ENCODE measurements around the gene RNF148.
"Not testable (repeated sequence)": the region's sequence is repeated elsewhere in the genome, so short reads cannot be mapped to it uniquely, and the experiment has no call there.

The RNF148 gene

DNA sequence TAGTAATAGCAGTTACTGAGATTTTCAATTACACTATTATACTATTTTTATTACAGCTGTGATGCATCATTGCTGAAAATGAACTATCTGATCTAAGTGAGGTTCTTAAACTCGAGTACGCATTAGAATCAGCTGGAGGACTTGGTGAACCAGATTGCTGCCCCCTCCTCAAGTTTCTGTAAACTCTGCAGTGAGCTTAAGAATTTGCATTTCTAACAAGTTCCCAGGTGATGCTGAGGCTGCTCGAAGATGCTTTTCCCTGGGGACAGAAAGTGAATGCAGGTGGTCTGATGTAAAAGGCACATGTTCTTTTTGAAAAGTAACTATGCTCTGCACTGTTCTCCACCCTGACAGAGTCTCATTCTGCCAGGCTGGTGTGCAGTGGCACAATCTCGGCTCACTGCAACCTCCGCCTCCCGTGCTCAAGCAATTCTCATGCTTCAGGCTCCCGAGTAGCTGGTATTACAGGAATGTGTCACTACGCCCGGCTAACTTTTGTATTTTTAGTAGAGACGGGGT lies 16.3 kb downstream of the RNF148 start:
- DNase-seq (ENCODE audit: low read depth): no peak
- TF ChIP-seq, protein P1, sequence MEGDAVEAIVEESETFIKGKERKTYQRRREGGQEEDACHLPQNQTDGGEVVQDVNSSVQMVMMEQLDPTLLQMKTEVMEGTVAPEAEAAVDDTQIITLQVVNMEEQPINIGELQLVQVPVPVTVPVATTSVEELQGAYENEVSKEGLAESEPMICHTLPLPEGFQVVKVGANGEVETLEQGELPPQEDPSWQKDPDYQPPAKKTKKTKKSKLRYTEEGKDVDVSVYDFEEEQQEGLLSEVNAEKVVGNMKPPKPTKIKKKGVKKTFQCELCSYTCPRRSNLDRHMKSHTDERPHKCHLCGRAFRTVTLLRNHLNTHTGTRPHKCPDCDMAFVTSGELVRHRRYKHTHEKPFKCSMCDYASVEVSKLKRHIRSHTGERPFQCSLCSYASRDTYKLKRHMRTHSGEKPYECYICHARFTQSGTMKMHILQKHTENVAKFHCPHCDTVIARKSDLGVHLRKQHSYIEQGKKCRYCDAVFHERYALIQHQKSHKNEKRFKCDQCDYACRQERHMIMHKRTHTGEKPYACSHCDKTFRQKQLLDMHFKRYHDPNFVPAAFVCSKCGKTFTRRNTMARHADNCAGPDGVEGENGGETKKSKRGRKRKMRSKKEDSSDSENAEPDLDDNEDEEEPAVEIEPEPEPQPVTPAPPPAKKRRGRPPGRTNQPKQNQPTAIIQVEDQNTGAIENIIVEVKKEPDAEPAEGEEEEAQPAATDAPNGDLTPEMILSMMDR (IDR thresholded peaks at IDR 0.05; ENCODE audit: control insufficient read depth, insufficient read depth, low read depth, low read length, missing control alignments): no peak
- H3K4me3 ChIP-seq (ENCODE audit: control insufficient read depth, low read depth, low read length): no peak overlapping the region

DNA sequence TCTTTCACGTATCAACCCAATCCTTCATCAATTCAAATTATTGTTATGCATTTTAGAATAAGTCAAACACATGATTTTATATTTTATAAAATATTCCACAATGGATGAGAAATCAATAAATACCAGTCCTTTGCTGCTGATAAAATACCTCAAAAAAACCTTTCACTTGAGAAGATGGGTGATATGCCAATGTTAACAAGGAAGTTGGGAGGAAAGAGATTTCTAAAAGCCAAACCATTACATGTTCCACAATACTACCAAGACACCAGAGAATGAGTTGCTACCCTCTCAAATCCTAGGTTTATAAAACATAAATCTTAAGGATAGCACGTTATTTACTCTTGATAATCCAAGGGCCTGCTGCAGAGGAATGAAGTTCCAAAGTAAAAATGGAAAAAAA lies 18.2 kb downstream of the RNF148 start:
- no peak overlapping the region for H3K4me3 ChIP-seq (ENCODE audit: control insufficient read depth, low read depth, low read length)
- TF ChIP-seq, protein P1 (IDR thresholded peaks at IDR 0.05; ENCODE audit: control insufficient read depth, insufficient read depth, low read depth, low read length, missing control alignments): no peak
- no peak for DNase-seq (ENCODE audit: low read depth)

DNA sequence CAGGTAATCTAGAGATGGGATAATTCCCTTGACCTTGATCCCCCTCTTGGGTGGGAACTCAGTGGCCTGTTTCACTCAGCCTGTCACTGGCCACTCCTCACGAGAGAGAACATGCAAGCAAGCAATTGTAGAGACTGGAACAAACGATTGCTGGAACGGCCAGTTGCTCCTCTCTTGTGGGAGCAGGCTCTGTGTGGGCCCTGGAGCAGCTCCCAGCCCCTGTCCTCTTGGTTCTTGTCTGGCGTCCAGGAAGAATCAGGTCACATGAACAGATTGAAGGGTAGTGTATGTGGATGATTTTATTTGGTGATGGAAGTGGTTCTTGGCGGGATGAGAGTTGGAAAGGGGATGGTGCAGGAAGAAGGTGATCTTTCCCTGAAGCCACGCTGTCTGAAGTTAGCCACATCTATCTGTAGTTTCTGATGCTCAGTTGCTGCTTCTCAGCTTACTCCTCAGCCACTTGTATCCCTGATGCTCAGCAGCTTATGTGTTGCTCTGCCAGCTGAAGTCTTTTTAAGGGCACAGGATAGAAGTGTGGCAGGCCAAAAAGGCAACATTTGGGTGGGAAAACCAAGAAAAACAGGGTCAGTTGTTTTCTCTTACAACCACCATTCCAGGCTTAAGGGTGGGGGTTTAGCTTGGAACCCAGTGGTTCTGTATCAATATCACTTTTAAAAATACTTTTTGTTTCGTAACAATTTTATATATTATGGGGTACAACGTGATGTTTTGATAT lies 19.7 kb downstream of the RNF148 start:
- H3K4me3 ChIP-seq (ENCODE audit: control insufficient read depth, low read depth, low read length): no peak overlapping the region
- TF ChIP-seq, protein P1 (IDR thresholded peaks at IDR 0.05; ENCODE audit: control insufficient read depth, insufficient read depth, low read depth, low read length, missing control alignments): no peak
- no peak for DNase-seq (ENCODE audit: low read depth)

DNA sequence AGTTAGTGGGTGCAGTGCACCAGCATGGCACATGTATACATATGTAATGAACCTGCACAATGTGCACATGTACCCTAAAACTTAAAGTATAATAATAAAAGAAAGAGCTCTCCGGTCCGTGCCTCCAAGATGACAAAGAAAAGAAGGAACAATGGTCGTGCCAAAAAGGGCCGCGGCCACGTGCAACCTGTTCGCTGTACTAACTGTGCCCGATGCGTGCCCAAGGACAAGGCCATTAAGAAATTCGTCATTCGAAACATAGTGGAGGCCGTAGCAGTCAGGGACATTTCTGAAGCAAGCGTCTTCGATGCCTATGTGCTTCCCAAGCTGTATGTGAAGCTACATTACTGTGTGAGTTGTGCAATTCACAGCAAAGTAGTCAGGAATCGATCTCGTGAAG lies 21.5 kb downstream of the RNF148 start:
- H3K4me3 ChIP-seq (ENCODE audit: control insufficient read depth, low read depth, low read length); DNase-seq (ENCODE audit: low read depth): not testable (repeated sequence)

DNA sequence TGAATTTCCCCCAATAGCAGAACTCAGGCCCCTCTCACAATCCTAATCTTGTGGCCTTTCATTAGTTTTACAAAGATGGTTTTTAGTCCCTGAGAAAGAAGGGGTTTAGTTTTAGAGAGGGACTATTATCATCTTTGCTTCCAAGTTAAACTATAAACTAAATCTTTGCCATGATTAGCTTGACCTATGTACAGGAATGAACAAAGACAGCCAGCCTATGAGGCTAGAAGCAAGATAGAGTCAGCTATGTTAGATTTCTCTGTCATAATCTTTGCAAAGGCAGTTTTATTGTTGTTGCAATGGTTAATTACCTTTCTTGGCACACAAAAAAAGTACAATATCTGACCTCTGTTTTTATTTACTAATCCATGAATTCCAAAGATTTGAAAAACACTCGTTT lies 22.9 kb downstream of the RNF148 start:
- DNase-seq (ENCODE audit: low read depth): no peak
- TF ChIP-seq, protein P1 (IDR thresholded peaks at IDR 0.05; ENCODE audit: control insufficient read depth, insufficient read depth, low read depth, low read length, missing control alignments): no peak

DNA sequence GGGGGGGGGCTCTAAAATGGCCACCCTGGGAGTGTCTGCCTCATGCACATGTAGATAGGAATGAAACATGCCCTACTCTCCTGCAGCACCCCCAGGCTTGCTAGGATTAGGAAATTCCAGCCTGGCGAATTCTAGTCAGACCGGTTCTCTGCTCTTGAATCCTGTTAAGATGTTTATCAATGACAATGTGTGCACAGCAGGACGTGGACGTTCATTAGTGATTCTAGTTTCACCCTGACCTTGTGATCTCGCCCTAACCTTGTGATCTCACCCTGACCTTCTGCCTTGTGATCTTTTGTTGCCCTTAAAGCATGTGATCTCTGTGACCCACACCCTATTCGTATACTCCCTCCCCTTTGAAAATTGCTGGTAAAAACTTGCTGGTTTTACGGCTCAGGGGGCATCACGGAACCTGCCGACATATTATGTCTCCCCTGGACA lies 23.4 kb downstream of the RNF148 start:
- H3K4me3 ChIP-seq (ENCODE audit: control insufficient read depth, low read depth, low read length); DNase-seq (ENCODE audit: low read depth): not testable (repeated sequence)

More for the DNA sequence above, 22.9 kb downstream of the RNF148 start:
- H3K4me3 ChIP-seq (ENCODE audit: control insufficient read depth, low read depth, low read length): no peak overlapping the region

DNA sequence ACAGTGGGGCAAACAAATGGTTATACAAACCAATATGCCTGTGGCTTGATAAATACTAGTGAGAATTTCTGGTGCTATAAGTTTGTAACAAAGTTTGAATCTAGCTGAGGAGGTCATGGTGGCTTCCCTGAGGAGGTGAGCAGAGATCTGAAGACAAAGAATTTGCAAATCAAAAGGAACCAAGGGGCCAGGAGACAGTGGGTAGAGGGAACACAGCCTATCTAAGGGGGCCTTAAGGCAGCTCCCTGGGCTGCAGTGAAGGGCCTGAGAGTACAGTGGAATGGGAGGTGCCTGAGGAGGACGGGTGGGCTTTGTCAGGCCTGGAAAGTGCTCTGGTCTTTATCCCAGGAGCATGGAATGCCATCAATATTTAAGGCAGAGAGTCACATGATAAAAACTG lies 25.6 kb downstream of the RNF148 start:
- no peak overlapping the region for H3K4me3 ChIP-seq (ENCODE audit: control insufficient read depth, low read depth, low read length)
- TF ChIP-seq, protein P1 (IDR thresholded peaks at IDR 0.05; ENCODE audit: control insufficient read depth, insufficient read depth, low read depth, low read length, missing control alignments): no peak
- no peak for DNase-seq (ENCODE audit: low read depth)
